Endothelial cell of umbilical vein (primary cell): ENCODE results near the gene OR4D1. TPM values are rescaled to one million over a fixed set of nuclear protein-coding genes. Genes with fewer than 3 reads are reported as not detected.

ENCODE experiments used
- BruUV-seq: library from RNA; stranded (reverse); fragments of 400-500 nt; replicated peaks from 2 replicates; lab custom pipeline; 2021; lab: Mats Ljungman, UMichigan
- CTCF ChIA-PET: fragments of 300-600, 350-600 bp; sonication (Branson Sonifier 250); formaldehyde crosslinking; loops from one replicate; lab custom pipeline; 2021; ENCODE audit warnings: antibody characterized with exemption, inconsistent platforms; lab: Charles Lee
- POLR2A ChIA-PET: fragments of 300-600, 350-600 bp; sonication (Branson Sonifier 250); formaldehyde crosslinking; loops from one replicate; lab custom pipeline; 2021; ENCODE audit warnings: antibody characterized with exemption, inconsistent platforms; lab: Charles Lee
- DNase-seq: peaks from one replicate; pipeline ENCODE4 v3.0.0-alpha.2; 2011; ENCODE audit warnings: low read depth, low spot score
- FAIRE-seq: peaks from 2 replicates; lab custom pipeline; 2011; peaks lifted over from hg19 to GRCh38; lab: Jason Lieb, UNC
- H2AFZ ChIP-seq: 2 replicates; pipeline ENCODE4 v1.6.0; 2012; ENCODE audit warnings: low read depth, low read length, control low read depth, inconsistent platforms
- H3K27ac ChIP-seq: 2 replicates; pipeline ENCODE4 v1.5.1; 2011; ENCODE audit warnings: low read depth, mild to moderate bottlenecking, control low read depth, low read length, moderate library complexity; ENCODE audit not compliant: insufficient read depth
- H3K27me3 ChIP-seq, 2 experiments: 2 replicates each; pipeline versions ENCODE4 v1.6.0 to v1.6.1; 2011; ENCODE audit warnings: low read length in 2 of 2, mixed read lengths in 1 of 2; ENCODE audit not compliant: control insufficient read depth in 2 of 2, insufficient read depth in 2 of 2
- H3K36me3 ChIP-seq, 2 experiments: 2 replicates in 1 of 2; 3 replicates in 1 of 2; pipeline ENCODE4 v1.5.1; 2011; ENCODE audit warnings: low read length in 2 of 2, mild to moderate bottlenecking in 1 of 2, moderate library complexity in 1 of 2; ENCODE audit not compliant: control insufficient read depth in 2 of 2, insufficient read depth in 2 of 2; ENCODE audit errors: extremely low read depth in 1 of 2
- H3K4me1 ChIP-seq: 3 replicates; pipeline ENCODE4 v1.5.1; 2011; ENCODE audit warnings: mild to moderate bottlenecking, low read length; ENCODE audit not compliant: control insufficient read depth, insufficient read depth; ENCODE audit errors: extremely low read depth
- H3K4me2 ChIP-seq: 2 replicates; pipeline ENCODE4 v1.6.1; 2011; ENCODE audit warnings: low read length, control low read depth, mixed read lengths; ENCODE audit not compliant: insufficient read depth
- H3K4me3 ChIP-seq, 3 experiments: fragments of 200-600 bp in 1 of 3; sonication (generic), shearing (Covaris generic) in 1 of 3; replicated peaks in 1 of 3; 2 replicates each; pipeline ENCODE4 v1.5.1; 2011 to 2016; ENCODE audit warnings: control low read depth in 3 of 3, low read length in 3 of 3, mild to moderate bottlenecking in 2 of 3, inconsistent platforms in 1 of 3, low read depth in 1 of 3, moderate library complexity in 1 of 3; ENCODE audit not compliant: insufficient read depth in 1 of 3
- H3K79me2 ChIP-seq: 2 replicates; pipeline ENCODE4 v1.6.0; 2012; ENCODE audit warnings: low read length, inconsistent platforms; ENCODE audit not compliant: control insufficient read depth, insufficient read depth
- H3K9ac ChIP-seq: replicated peaks from 2 replicates; pipeline ENCODE3; 2011; ENCODE audit warnings: low read length, control low read depth; ENCODE audit not compliant: insufficient read depth; ENCODE audit errors: extremely low read depth
- H3K9me1 ChIP-seq: replicated peaks from 3 replicates; pipeline ENCODE4 v1.6.0; 2011; ENCODE audit warnings: mild to moderate bottlenecking, low read length; ENCODE audit not compliant: control insufficient read depth, insufficient read depth; ENCODE audit errors: extremely low read depth
- H3K9me3 ChIP-seq: replicated peaks from 2 replicates; pipeline ENCODE4 v1.5.1; 2012; ENCODE audit warnings: low read length, inconsistent platforms; ENCODE audit not compliant: control insufficient read depth, insufficient read depth
- H4K20me1 ChIP-seq: replicated peaks from 2 replicates; pipeline ENCODE3; 2011; ENCODE audit warnings: mild to moderate bottlenecking, low read length; ENCODE audit not compliant: control insufficient read depth, insufficient read depth; ENCODE audit errors: extremely low read depth
- EZH2 ChIP-seq: IDR thresholded peaks from 2 replicates; pipeline ENCODE4 v1.6.1; 2012; ENCODE audit warnings: borderline replicate concordance, low read depth, mild to moderate bottlenecking, moderate library complexity, low read length, inconsistent platforms; ENCODE audit not compliant: severe bottlenecking
- FOS ChIP-seq: IDR thresholded peaks from 2 replicates; pipeline ENCODE4 v1.6.1; 2011; ENCODE audit warnings: mild to moderate bottlenecking, low read length, moderate library complexity, borderline replicate concordance; ENCODE audit not compliant: insufficient read depth
- GATA2 ChIP-seq: IDR thresholded peaks from 2 replicates; pipeline ENCODE4 v1.7.0; 2011; ENCODE audit warnings: low read depth, mild to moderate bottlenecking, moderate library complexity, mixed read lengths, low read length; ENCODE audit not compliant: insufficient read length, insufficient read depth
- JUN ChIP-seq: IDR thresholded peaks from 2 replicates; pipeline ENCODE4 v1.6.1; 2011; ENCODE audit warnings: borderline replicate concordance, low read depth; ENCODE audit not compliant: insufficient read length, insufficient read depth
- MYC ChIP-seq: IDR thresholded peaks from one replicate; pipeline ENCODE4 v1.6.1; 2011; ENCODE audit warnings: mild to moderate bottlenecking, low read depth, low read length
- POLR2A ChIP-seq: IDR thresholded peaks from 2 replicates; pipeline ENCODE4 v1.6.1; 2012; ENCODE audit warnings: low read depth, mild to moderate bottlenecking, control low read depth, low read length
- POLR2AphosphoS5 ChIP-seq: IDR thresholded peaks from 2 replicates; pipeline ENCODE4 v1.6.1; 2012; ENCODE audit warnings: low read depth, mild to moderate bottlenecking, control low read depth, low read length, moderate library complexity; ENCODE audit not compliant: insufficient read depth
- dilution Hi-C: fragments of 300-500 bp; cut with MboI; formaldehyde crosslinking; loops from one replicate; pipeline ENCODE4 v1.15.0; 2019; ENCODE audit warnings: low sequenced_read_pairs; ENCODE audit not compliant: extremely low pct_ligation_motif_present
- intact Hi-C: fragments of 100-400 bp; cut with micrococcal nuclease; formaldehyde crosslinking; loops from one replicate; pipeline ENCODE4 v1.10.0; 2022
- polyA plus RNA-seq, 4 experiments: library from polyadenylated mRNA; depleted of rRNA in 3 of 4; stranded (reverse) in 3 of 4; unstranded in 1 of 4; fragments of >200 nt; gene quantifications; 2 replicates each; pipeline versions ENCODE4 v1.2.1 to v1.2.3, GENCODE V29; 2011 to 2012; ENCODE audit warnings: missing spikeins in 1 of 4
- total RNA-seq: library from RNA; stranded (reverse); gene quantifications from 2 replicates; pipeline ENCODE4 v1.2.3, GENCODE V29; 2021
- TF ChIP-seq, protein P1 (sequence below): IDR thresholded peaks from 2 replicates; pipeline ENCODE4 v1.6.1; 2011; ENCODE audit not compliant: insufficient read depth, insufficient read length
- TF ChIP-seq, protein P2 (sequence below), 2 donors: IDR thresholded peaks; 1 replicate in 1 of 2; 2 replicates in 1 of 2; pipeline ENCODE4 v1.5.1; 2011; ENCODE audit warnings: low read length in 2 of 2, mild to moderate bottlenecking in 2 of 2, moderate library complexity in 2 of 2, control low read depth in 1 of 2, inconsistent platforms in 1 of 2, low read depth in 1 of 2; ENCODE audit not compliant: insufficient read depth in 1 of 2; ENCODE audit errors: extremely low read depth in 1 of 2

The OR4D1 gene
- total and polyA plus RNA-seq, 2 donors (not counting 3 experiments of a cell fraction or from before 2014, with no cell fraction given): not detected

DNA sequence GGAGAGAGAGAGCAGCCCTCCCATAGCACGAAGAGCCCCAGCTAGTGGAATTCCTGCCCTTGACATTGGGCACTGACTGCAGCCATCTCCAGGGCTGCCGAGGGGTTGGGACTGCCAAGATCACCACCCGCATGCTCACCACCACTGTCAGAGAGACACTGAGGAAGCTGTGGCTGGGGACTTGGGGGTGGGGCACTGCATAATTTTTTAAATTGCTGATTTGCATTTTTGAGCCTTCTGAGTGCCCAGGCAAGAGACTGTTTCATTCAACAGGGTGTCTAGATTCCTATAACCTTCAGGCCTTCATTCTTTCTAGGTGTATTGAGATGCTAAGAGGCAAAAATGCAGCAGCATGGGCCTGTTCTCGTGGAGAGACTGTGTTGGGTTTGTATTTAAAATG, 35.3 kb downstream of the OR4D1 start:
- dilution Hi-C loops (no loop called here), intact Hi-C loops (no loop called here)
- H2AFZ ChIP-seq: no peak overlapping the region
- no peaks in the 10 kb centered on the region for H3K9me3 ChIP-seq
- H3K27ac ChIP-seq: no peak overlapping the region
- no peak overlapping the region for H3K4me3 ChIP-seq
- no peaks in the 10 kb centered on the region for H3K79me2 ChIP-seq
- ChIA-PET CTCF (interaction anchor here (1.6 kb wide), 1 partner anchor 12 kb away, joined by 3 read pairs; no protein-coding TSS in a partner anchor), POLR2A (no interaction called here)
- no peaks in the 10 kb centered on the region for H3K36me3 ChIP-seq
- H3K4me1 ChIP-seq: no peaks in the 10 kb centered on the region
- H3K27me3 ChIP-seq: no peaks in the 10 kb centered on the region
- no TSS peak for BruUV-seq
- FAIRE-seq: no peak
- TF ChIP-seq GATA2 (no peak), MYC (no peak), POLR2AphosphoS5 (no peak), EZH2 (no peak), FOS (no peak), JUN (no peak), POLR2A (no peak)
- TF ChIP-seq, protein P1, sequence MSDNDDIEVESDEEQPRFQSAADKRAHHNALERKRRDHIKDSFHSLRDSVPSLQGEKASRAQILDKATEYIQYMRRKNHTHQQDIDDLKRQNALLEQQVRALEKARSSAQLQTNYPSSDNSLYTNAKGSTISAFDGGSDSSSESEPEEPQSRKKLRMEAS: no peak
- TF ChIP-seq, protein P2, sequence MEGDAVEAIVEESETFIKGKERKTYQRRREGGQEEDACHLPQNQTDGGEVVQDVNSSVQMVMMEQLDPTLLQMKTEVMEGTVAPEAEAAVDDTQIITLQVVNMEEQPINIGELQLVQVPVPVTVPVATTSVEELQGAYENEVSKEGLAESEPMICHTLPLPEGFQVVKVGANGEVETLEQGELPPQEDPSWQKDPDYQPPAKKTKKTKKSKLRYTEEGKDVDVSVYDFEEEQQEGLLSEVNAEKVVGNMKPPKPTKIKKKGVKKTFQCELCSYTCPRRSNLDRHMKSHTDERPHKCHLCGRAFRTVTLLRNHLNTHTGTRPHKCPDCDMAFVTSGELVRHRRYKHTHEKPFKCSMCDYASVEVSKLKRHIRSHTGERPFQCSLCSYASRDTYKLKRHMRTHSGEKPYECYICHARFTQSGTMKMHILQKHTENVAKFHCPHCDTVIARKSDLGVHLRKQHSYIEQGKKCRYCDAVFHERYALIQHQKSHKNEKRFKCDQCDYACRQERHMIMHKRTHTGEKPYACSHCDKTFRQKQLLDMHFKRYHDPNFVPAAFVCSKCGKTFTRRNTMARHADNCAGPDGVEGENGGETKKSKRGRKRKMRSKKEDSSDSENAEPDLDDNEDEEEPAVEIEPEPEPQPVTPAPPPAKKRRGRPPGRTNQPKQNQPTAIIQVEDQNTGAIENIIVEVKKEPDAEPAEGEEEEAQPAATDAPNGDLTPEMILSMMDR (IDR thresholded peaks at IDR 0.05; ENCODE audit: extremely low read depth in 1 of 2, insufficient read depth in 1 of 2, low read depth in 1 of 2, low read length in 2 of 2): no peak
- H3K4me2 ChIP-seq: no peak overlapping the region
- no peaks in the 10 kb centered on the region for H3K9me1 ChIP-seq
- DNase-seq: no peak
- no peak overlapping the region for H3K9ac ChIP-seq
- no peaks in the 10 kb centered on the region for H4K20me1 ChIP-seq
